Superior temporal gyrus (tissue), 1 donor: Measurements from ENCODE around the gene PGLYRP2.

Experiments
- DNase-seq: peaks from one replicate; pipeline ENCODE4 v3.0.0-alpha.2; 2016; ENCODE audit errors: extremely low spot score

Gene PGLYRP2

GRCh38 chr19:15424692-15425272 is 54.5 kb downstream of the PGLYRP2 start:
- DNase-seq = no peak

GRCh38 chr19:15424121-15424520 is 55.2 kb downstream of the PGLYRP2 start:
- no peak for DNase-seq

GRCh38 chr19:15423130-15423529 is 56.2 kb downstream of the PGLYRP2 start:
- no peak for DNase-seq

- DNase-seq = no peak
Observed at GRCh38 chr19:15422296-15423075, 56.8 kb downstream of the PGLYRP2 start.

- peak; percentile 79 for DNase-seq
Observed at GRCh38 chr19:15421721-15422260, 57.5 kb downstream of the PGLYRP2 start.

- no peak for DNase-seq
Observed at GRCh38 chr19:15421136-15421695, 58.1 kb downstream of the PGLYRP2 start.

- DNase-seq = no peak
Observed at GRCh38 chr19:15419413-15420025, 59.8 kb downstream of the PGLYRP2 start.
